ENCODE data around the gene TAX1BP3.

TAX1BP3 gene

GRCh38 chr17:3669085-3669347 is 638 bp upstream of the TAX1BP3 start:
- H3K36me3 ChIP-seq (ENCODE audit: control insufficient read depth, insufficient read depth, low read length): peaks cover 3% of the 10 kb centered on the region
- H3K27me3 ChIP-seq (replicated peaks; ENCODE audit: control insufficient read depth, insufficient read depth, low read length): no peaks in the 10 kb centered on the region
- H3K4me3 ChIP-seq (replicated peaks; ENCODE audit: low read depth, low read length): peak overlapping the region; percentile 93
- no peak for TF ChIP-seq CTCF (IDR thresholded peaks at IDR 0.05; ENCODE audit: insufficient read depth, low read length, poor library complexity, severe bottlenecking)
- no peak for DNase-seq (ENCODE audit: extremely low read depth, insufficient read length)

GRCh38 chr17:3667366-3668278 is 756 bp downstream of the TAX1BP3 start:
- DNase-seq (ENCODE audit: extremely low read depth, insufficient read length): no peak
- Histone ChIP-seq H3K27me3 (replicated peaks; ENCODE audit: control insufficient read depth, insufficient read depth, low read length) (no peaks in the 10 kb centered on the region), H3K36me3 (ENCODE audit: control insufficient read depth, insufficient read depth, low read length) (peaks cover 5% of the 10 kb centered on the region), H3K4me3 (replicated peaks; ENCODE audit: low read depth, low read length) (peak overlapping the region; percentile 93)
- peak; percentile 6 for TF ChIP-seq CTCF (IDR thresholded peaks at IDR 0.05; ENCODE audit: insufficient read depth, low read length, poor library complexity, severe bottlenecking)

GRCh38 chr17:3666516-3666915 is 1.9 kb downstream of the TAX1BP3 start:
- Histone ChIP-seq H3K36me3 (ENCODE audit: control insufficient read depth, insufficient read depth, low read length) (peaks cover 5% of the 10 kb centered on the region), H3K27me3 (replicated peaks; ENCODE audit: control insufficient read depth, insufficient read depth, low read length) (no peaks in the 10 kb centered on the region), H3K4me3 (replicated peaks; ENCODE audit: low read depth, low read length) (no peak overlapping the region)
- no peak for DNase-seq (ENCODE audit: extremely low read depth, insufficient read length)
- no peak for TF ChIP-seq CTCF (IDR thresholded peaks at IDR 0.05; ENCODE audit: insufficient read depth, low read length, poor library complexity, severe bottlenecking)

GRCh38 chr17:3665834-3666233 is 2.5 kb downstream of the TAX1BP3 start:
- Histone ChIP-seq H3K4me3 (replicated peaks; ENCODE audit: low read depth, low read length) (no peak overlapping the region), H3K36me3 (ENCODE audit: control insufficient read depth, insufficient read depth, low read length) (peaks cover 6% of the 10 kb centered on the region), H3K27me3 (replicated peaks; ENCODE audit: control insufficient read depth, insufficient read depth, low read length) (no peaks in the 10 kb centered on the region)
- TF ChIP-seq CTCF (IDR thresholded peaks at IDR 0.05; ENCODE audit: insufficient read depth, low read length, poor library complexity, severe bottlenecking): no peak
- DNase-seq (ENCODE audit: extremely low read depth, insufficient read length): no peak

GRCh38 chr17:3663102-3664011 is 5.0 kb downstream of the TAX1BP3 start:
- H3K27me3 ChIP-seq (replicated peaks; ENCODE audit: control insufficient read depth, insufficient read depth, low read length): no peaks in the 10 kb centered on the region
- H3K4me3 ChIP-seq (replicated peaks; ENCODE audit: low read depth, low read length): no peak overlapping the region
- DNase-seq (ENCODE audit: extremely low read depth, insufficient read length): no peak
- TF ChIP-seq CTCF (IDR thresholded peaks at IDR 0.05; ENCODE audit: insufficient read depth, low read length, poor library complexity, severe bottlenecking): no peak
- peaks cover 11% of the 10 kb centered on the region for H3K36me3 ChIP-seq (ENCODE audit: control insufficient read depth, insufficient read depth, low read length)

Data from GM06990 (cell line).